ENCODE measurements around the gene CDK17.

CDK17 gene

DNA sequence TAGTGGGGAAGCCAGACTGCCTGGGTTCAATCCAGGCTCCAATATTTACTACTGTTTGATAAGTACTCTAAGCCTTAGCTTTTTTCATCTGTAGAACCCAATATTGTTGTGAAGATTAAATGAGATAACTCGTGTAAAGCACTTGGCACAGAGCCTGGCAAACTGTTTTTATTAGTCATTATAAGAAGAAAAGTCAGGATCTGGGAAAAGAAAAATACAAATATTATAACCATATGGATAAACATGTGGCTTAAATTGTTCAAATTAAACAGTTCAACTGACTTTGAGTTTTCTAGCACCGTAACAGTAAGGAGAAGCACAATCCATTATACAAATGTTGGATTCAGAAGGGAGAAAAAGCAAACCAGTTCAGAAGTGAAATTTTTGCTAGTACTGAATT lies 22.0 kb upstream of the CDK17 start:
- DNase-seq, result no peak

DNA sequence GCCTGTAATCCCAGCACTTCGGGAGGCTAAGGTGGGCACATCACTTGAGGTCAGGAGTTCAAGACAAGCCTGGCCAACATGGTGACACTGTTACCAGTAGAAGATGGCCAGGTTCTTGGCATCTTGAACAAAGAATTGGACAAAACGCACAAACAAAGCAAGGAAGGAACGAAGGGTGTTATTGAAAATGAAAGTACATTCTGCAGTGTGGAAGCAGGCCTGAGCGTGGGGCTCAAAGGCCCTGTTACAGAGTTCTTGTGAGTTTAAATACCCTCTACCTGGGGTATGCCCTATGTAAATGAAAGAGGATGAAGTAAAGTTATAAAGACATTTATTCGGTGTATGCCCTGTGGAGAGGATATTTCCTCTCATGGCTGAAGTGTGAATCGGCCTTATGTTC lies 20.8 kb upstream of the CDK17 start:
- H3K36me3 ChIP-seq (ENCODE audit: control insufficient read depth in 1 of 2, insufficient read depth in 2 of 2, low read length in 2 of 2), result no peaks in the 10 kb centered on the region
- no peak overlapping the region for H2AFZ ChIP-seq (ENCODE audit: insufficient read depth, low read length, poor library complexity)
- H2BK5ac ChIP-seq (ENCODE audit: low read depth, low read length, poor library complexity), result no peak overlapping the region
- H3K23ac ChIP-seq (ENCODE audit: low read length), result no peak overlapping the region
- no peak overlapping the region for H2BK12ac ChIP-seq (ENCODE audit: low read length)
- no peaks in the 10 kb centered on the region for H3K27me3 ChIP-seq (ENCODE audit: insufficient read depth, low read length)
- H3K27ac ChIP-seq (ENCODE audit: low read depth, low read length), result no peak overlapping the region
- no peak overlapping the region for H3K18ac ChIP-seq (ENCODE audit: low read length)
- H3K9me3 ChIP-seq (ENCODE audit: insufficient read depth, low read depth, low read length), result no peaks in the 10 kb centered on the region
- no peak overlapping the region for H4K91ac ChIP-seq (ENCODE audit: low read depth, low read length)
- no peak overlapping the region for H3K9ac ChIP-seq (ENCODE audit: low read length)
- no peak overlapping the region for H2BK120ac ChIP-seq (ENCODE audit: insufficient read depth, low read length, poor library complexity)
- H4K8ac ChIP-seq (ENCODE audit: low read depth, low read length), result no peak overlapping the region
- no peak overlapping the region for H2AK5ac ChIP-seq (ENCODE audit: low read length)
- WGBS (ENCODE audit: extremely low coverage, insufficient coverage, insufficient read length), result no CpG with 5 or more reads among the region's 6 CpGs
- H3K4me1 ChIP-seq (ENCODE audit: control insufficient read depth in 1 of 2, insufficient read depth in 2 of 2, low read length in 2 of 2), result peaks cover 0 to 2% of the 10 kb centered on the region in 2 experiments
- H3K4ac ChIP-seq (ENCODE audit: low read depth, low read length), result no peak overlapping the region
- no peaks in the 10 kb centered on the region for H3K79me2 ChIP-seq (ENCODE audit: control insufficient read depth, insufficient read depth, low read length, poor library complexity)
- H3K14ac ChIP-seq (ENCODE audit: low read length), result no peak overlapping the region
- no peak overlapping the region for H4K12ac ChIP-seq (ENCODE audit: low read depth, low read length)
- H3K4me2 ChIP-seq (ENCODE audit: low read length), result no peak overlapping the region
- peaks cover 1% of the 10 kb centered on the region for H3K79me1 ChIP-seq (ENCODE audit: low read length)
- no peak overlapping the region for H3K4me3 ChIP-seq (ENCODE audit: low read depth, low read length)
- no peak for DNase-seq

More for the DNA sequence above, 22.0 kb upstream of the CDK17 start:
- no peaks in the 10 kb centered on the region for H3K36me3 ChIP-seq (ENCODE audit: control insufficient read depth in 1 of 2, insufficient read depth in 2 of 2, low read length in 2 of 2)
- no peak overlapping the region for H4K91ac ChIP-seq (ENCODE audit: low read depth, low read length)
- peaks cover 2% of the 10 kb centered on the region in 2 experiments for H3K4me1 ChIP-seq (ENCODE audit: control insufficient read depth in 1 of 2, insufficient read depth in 2 of 2, low read length in 2 of 2)
- no peak overlapping the region for H2BK5ac ChIP-seq (ENCODE audit: low read depth, low read length, poor library complexity)
- H3K79me1 ChIP-seq (ENCODE audit: low read length), result peaks cover 4% of the 10 kb centered on the region
- no peak overlapping the region for H4K12ac ChIP-seq (ENCODE audit: low read depth, low read length)
- no peaks in the 10 kb centered on the region for H3K27me3 ChIP-seq (ENCODE audit: insufficient read depth, low read length)
- no peak overlapping the region for H2BK12ac ChIP-seq (ENCODE audit: low read length)
- WGBS (ENCODE audit: extremely low coverage, insufficient coverage, insufficient read length), result no CpG with 5 or more reads among the region's 2 CpGs
- H2AFZ ChIP-seq (ENCODE audit: insufficient read depth, low read length, poor library complexity), result no peak overlapping the region
- no peak overlapping the region for H3K23ac ChIP-seq (ENCODE audit: low read length)
- no peak overlapping the region for H4K8ac ChIP-seq (ENCODE audit: low read depth, low read length)
- H3K9ac ChIP-seq (ENCODE audit: low read length), result no peak overlapping the region
- H3K4ac ChIP-seq (ENCODE audit: low read depth, low read length), result no peak overlapping the region
- no peak overlapping the region for H2AK5ac ChIP-seq (ENCODE audit: low read length)
- no peak overlapping the region for H3K27ac ChIP-seq (ENCODE audit: low read depth, low read length)
- H3K9me3 ChIP-seq (ENCODE audit: insufficient read depth, low read depth, low read length), result no peaks in the 10 kb centered on the region
- no peak overlapping the region for H3K4me2 ChIP-seq (ENCODE audit: low read length)
- no peaks in the 10 kb centered on the region for H3K79me2 ChIP-seq (ENCODE audit: control insufficient read depth, insufficient read depth, low read length, poor library complexity)
- H3K4me3 ChIP-seq (ENCODE audit: low read depth, low read length), result no peak overlapping the region
- no peak overlapping the region for H3K18ac ChIP-seq (ENCODE audit: low read length)
- H3K14ac ChIP-seq (ENCODE audit: low read length), result no peak overlapping the region
- no peak overlapping the region for H2BK120ac ChIP-seq (ENCODE audit: insufficient read depth, low read length, poor library complexity)

DNA sequence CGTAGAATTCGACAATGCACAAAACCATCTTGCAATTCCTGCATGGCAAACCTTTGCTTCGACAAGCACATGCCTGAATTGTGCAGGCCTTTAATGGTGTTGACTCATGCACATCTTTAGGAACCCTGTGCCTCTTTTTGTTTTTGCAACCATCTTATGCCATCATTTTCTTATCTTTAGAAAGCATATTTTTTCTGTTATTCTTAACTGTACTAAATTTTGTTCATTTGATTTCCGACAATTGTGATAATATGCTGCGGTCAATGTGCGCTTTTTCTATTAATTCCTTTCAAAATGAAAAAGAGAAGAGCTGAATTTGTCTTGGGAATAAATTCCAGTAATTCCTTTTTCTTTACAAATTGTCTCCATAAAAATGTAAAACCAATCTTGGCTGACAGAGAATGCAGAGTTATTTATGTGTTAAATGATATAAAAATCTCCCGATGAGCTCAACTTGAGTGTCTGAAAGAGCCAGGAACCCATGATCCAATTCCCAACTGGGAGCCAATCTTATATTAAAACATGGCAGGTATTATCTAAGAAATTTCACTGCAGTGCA lies 20.1 kb upstream of the CDK17 start:
- no peak overlapping the region for H3K23ac ChIP-seq (ENCODE audit: low read length)
- no CpG with 5 or more reads among the region's 7 CpGs for WGBS (ENCODE audit: extremely low coverage, insufficient coverage, insufficient read length)
- H3K9ac ChIP-seq (ENCODE audit: low read length), result no peak overlapping the region
- peaks cover 0 to 2% of the 10 kb centered on the region in 2 experiments for H3K4me1 ChIP-seq (ENCODE audit: control insufficient read depth in 1 of 2, insufficient read depth in 2 of 2, low read length in 2 of 2)
- DNase-seq, result peak; percentile 92 to 98
- H2BK5ac ChIP-seq (ENCODE audit: low read depth, low read length, poor library complexity), result no peak overlapping the region
- H3K9me3 ChIP-seq (ENCODE audit: insufficient read depth, low read depth, low read length), result no peaks in the 10 kb centered on the region
- H4K91ac ChIP-seq (ENCODE audit: low read depth, low read length), result no peak overlapping the region
- H3K4me3 ChIP-seq (ENCODE audit: low read depth, low read length), result no peak overlapping the region
- no peaks in the 10 kb centered on the region for H3K79me2 ChIP-seq (ENCODE audit: control insufficient read depth, insufficient read depth, low read length, poor library complexity)
- no peak overlapping the region for H3K4ac ChIP-seq (ENCODE audit: low read depth, low read length)
- H3K14ac ChIP-seq (ENCODE audit: low read length), result no peak overlapping the region
- H3K18ac ChIP-seq (ENCODE audit: low read length), result no peak overlapping the region
- H3K27me3 ChIP-seq (ENCODE audit: insufficient read depth, low read length), result no peaks in the 10 kb centered on the region
- H3K79me1 ChIP-seq (ENCODE audit: low read length), result peaks cover 1% of the 10 kb centered on the region
- H2BK12ac ChIP-seq (ENCODE audit: low read length), result no peak overlapping the region
- H4K8ac ChIP-seq (ENCODE audit: low read depth, low read length), result no peak overlapping the region
- H3K27ac ChIP-seq (ENCODE audit: low read depth, low read length), result no peak overlapping the region
- H3K4me2 ChIP-seq (ENCODE audit: low read length), result no peak overlapping the region
- H2BK120ac ChIP-seq (ENCODE audit: insufficient read depth, low read length, poor library complexity), result no peak overlapping the region
- H2AK5ac ChIP-seq (ENCODE audit: low read length), result no peak overlapping the region
- no peaks in the 10 kb centered on the region for H3K36me3 ChIP-seq (ENCODE audit: control insufficient read depth in 1 of 2, insufficient read depth in 2 of 2, low read length in 2 of 2)
- no peak overlapping the region for H4K12ac ChIP-seq (ENCODE audit: low read depth, low read length)
- H2AFZ ChIP-seq (ENCODE audit: insufficient read depth, low read length, poor library complexity), result no peak overlapping the region

DNA sequence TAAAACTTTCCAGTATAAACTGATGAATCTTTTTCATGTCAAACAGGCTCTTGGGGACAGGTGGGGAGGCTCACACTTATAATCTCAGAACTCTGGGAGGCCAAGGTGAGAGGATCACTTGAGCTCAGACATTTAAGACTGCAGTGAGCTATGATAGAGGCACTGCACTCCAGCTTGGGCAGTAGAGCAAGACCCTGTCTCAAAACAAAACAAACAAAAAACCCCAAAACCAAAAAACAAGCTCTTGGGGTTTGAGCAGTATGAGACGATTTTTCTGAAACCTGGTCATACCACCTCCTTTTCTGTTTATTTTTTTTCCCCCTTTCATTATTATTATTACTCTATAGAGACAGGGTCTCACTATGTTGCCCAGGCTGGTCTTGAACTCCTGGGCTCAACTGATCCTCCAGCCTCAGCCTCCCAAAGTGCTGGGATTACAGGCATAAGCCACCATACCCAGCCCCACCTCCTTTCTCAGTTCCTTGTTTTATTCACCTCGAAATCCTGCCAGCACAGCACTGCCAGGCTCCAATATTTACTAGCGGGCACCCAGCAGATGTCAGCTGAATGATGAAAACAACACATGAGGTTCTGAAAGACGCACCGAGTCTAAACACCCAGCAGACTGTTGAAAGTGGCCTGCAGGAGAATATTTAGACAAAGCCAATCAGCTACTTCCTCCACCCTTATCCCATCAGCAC lies 19.5 kb upstream of the CDK17 start:
- Histone ChIP-seq H2AFZ (ENCODE audit: insufficient read depth, low read length, poor library complexity) (no peak overlapping the region), H3K79me1 (ENCODE audit: low read length) (peaks cover 1% of the 10 kb centered on the region), H3K14ac (ENCODE audit: low read length) (no peak overlapping the region), H3K27ac (ENCODE audit: low read depth, low read length) (no peak overlapping the region), H3K18ac (ENCODE audit: low read length) (no peak overlapping the region), H2AK5ac (ENCODE audit: low read length) (no peak overlapping the region), H2BK5ac (ENCODE audit: low read depth, low read length, poor library complexity) (no peak overlapping the region), H3K27me3 (ENCODE audit: insufficient read depth, low read length) (no peaks in the 10 kb centered on the region), H3K79me2 (ENCODE audit: control insufficient read depth, insufficient read depth, low read length, poor library complexity) (no peaks in the 10 kb centered on the region), H3K4ac (ENCODE audit: low read depth, low read length) (no peak overlapping the region), H3K9me3 (ENCODE audit: insufficient read depth, low read depth, low read length) (no peaks in the 10 kb centered on the region), H4K12ac (ENCODE audit: low read depth, low read length) (no peak overlapping the region), H3K36me3 (ENCODE audit: control insufficient read depth in 1 of 2, insufficient read depth in 2 of 2, low read length in 2 of 2) (no peaks in the 10 kb centered on the region), H4K8ac (ENCODE audit: low read depth, low read length) (no peak overlapping the region), H3K4me2 (ENCODE audit: low read length) (no peak overlapping the region), H3K4me1 (ENCODE audit: control insufficient read depth in 1 of 2, insufficient read depth in 2 of 2, low read length in 2 of 2) (peaks cover 0 to 2% of the 10 kb centered on the region in 2 experiments), H2BK120ac (ENCODE audit: insufficient read depth, low read length, poor library complexity) (no peak overlapping the region), H2BK12ac (ENCODE audit: low read length) (no peak overlapping the region), H3K23ac (ENCODE audit: low read length) (no peak overlapping the region), H3K4me3 (ENCODE audit: low read depth, low read length) (no peak overlapping the region), H3K9ac (ENCODE audit: low read length) (no peak overlapping the region), H4K91ac (ENCODE audit: low read depth, low read length) (no peak overlapping the region)
- no peak for DNase-seq
- WGBS (ENCODE audit: extremely low coverage, insufficient coverage, insufficient read length), result no CpG with 5 or more reads among the region's 5 CpGs

All from trophoblast cell (in vitro differentiated cells and primary cell).